Measurements from ENCODE around the gene INPP5D.
"Not testable (repeated sequence)": the region's sequence is repeated elsewhere in the genome, so short reads cannot be mapped to it uniquely, and the experiment has no call there.

INPP5D gene

DNA sequence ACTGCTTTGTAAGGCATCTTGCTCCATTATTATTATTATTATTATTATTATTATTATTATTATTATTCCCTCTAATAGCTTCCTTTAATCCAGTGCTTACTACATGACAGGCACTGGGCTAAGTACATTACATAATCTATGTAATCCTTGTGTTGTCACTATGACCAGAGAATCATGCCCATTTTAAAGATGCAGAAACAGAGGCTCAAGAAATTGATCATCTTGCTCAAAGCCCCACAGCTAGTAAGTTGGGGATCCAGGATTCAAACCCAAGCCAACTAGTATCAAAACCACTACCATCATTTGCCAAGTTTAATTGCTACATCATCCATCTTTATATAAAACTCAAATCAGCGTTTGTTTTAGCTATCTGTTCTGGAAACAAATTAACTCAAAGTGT lies 46.5 kb upstream of the INPP5D start:
- DNase-seq (ENCODE audit: low spot score), result no peak
- in situ Hi-C loops (cut with MboI; ENCODE audit: low sequenced_read_pairs, unreplicated experiment), result no loop called here
- TF ChIP-seq, protein P1, sequence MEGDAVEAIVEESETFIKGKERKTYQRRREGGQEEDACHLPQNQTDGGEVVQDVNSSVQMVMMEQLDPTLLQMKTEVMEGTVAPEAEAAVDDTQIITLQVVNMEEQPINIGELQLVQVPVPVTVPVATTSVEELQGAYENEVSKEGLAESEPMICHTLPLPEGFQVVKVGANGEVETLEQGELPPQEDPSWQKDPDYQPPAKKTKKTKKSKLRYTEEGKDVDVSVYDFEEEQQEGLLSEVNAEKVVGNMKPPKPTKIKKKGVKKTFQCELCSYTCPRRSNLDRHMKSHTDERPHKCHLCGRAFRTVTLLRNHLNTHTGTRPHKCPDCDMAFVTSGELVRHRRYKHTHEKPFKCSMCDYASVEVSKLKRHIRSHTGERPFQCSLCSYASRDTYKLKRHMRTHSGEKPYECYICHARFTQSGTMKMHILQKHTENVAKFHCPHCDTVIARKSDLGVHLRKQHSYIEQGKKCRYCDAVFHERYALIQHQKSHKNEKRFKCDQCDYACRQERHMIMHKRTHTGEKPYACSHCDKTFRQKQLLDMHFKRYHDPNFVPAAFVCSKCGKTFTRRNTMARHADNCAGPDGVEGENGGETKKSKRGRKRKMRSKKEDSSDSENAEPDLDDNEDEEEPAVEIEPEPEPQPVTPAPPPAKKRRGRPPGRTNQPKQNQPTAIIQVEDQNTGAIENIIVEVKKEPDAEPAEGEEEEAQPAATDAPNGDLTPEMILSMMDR (IDR thresholded peaks at IDR 0.05; ENCODE audit: borderline replicate concordance, control extremely low read depth, extremely low read depth, insufficient read depth, missing control alignments), result no peak

DNA sequence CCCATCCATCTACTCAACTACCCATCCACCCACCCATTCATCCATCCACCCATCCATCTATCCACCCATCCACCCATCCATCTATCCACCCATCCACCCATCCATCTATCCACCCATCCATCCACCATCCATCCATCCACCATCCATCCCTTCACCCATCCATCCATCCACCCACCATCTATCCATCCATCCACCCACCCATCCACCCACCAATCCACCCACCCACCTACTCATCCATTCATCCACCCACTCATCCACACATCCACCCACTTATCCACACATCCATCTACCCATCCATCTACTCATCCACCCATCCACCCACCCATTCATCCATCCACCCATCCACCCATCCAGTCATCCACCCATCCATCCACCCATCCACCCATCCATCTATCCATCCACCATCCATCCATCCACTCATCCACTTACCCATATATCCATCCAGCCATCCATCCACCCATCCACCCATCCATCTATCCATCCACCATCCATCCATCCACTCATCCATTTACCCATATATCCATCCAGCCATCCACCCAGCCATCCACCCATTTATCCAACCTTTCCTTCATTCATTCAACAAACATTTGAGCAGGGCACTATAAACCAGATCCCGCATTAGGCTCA lies 45.0 kb upstream of the INPP5D start:
- TF ChIP-seq, protein P1 (IDR thresholded peaks at IDR 0.05; ENCODE audit: borderline replicate concordance, control extremely low read depth, extremely low read depth, insufficient read depth, missing control alignments), result no peak
- in situ Hi-C loops (cut with MboI; ENCODE audit: low sequenced_read_pairs, unreplicated experiment), result no loop called here
- no peak for DNase-seq (ENCODE audit: low spot score)

DNA sequence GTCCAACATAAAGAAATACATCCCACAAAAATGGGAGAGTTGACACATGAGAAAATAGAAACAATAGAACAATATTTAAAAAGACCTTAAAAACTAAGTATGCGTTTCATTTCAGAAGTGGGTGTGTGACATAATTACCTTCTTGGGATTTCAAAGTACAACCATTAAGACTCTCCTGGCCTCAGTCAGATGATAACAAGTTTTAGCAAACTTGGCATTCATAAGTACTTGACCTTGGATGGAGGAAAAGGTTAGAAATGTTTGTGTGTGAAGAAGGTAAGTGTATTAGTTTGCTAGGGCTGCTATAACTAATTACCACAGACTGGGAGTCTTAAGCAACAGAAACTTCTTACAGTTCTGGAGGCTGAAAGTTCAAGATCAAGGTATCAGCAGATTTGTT lies 42.2 kb upstream of the INPP5D start:
- no peak for DNase-seq (ENCODE audit: low spot score)
- in situ Hi-C loops (cut with MboI; ENCODE audit: low sequenced_read_pairs, unreplicated experiment), result no loop called here
- TF ChIP-seq, protein P1 (IDR thresholded peaks at IDR 0.05; ENCODE audit: borderline replicate concordance, control extremely low read depth, extremely low read depth, insufficient read depth, missing control alignments), result no peak

DNA sequence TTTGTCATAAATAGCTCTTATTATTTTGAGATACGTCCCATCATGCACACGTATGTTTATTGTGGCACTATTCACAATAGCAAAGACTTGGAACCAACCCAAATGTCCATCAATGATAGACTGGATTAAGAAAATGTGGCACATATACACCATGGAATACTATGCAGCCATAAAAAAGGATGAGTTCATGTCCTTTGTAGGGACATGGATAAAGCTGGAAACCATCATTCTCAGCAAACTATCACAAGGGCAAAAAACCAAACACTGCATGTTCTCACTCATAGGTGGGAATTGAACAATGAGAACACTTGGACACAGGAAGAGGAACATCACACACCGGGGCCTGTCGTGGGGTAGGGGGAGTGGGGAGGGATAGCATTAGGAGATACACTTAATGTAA lies 40.5 kb upstream of the INPP5D start:
- in situ Hi-C loops (cut with MboI; ENCODE audit: low sequenced_read_pairs, unreplicated experiment); DNase-seq (ENCODE audit: low spot score): not testable (repeated sequence)

DNA sequence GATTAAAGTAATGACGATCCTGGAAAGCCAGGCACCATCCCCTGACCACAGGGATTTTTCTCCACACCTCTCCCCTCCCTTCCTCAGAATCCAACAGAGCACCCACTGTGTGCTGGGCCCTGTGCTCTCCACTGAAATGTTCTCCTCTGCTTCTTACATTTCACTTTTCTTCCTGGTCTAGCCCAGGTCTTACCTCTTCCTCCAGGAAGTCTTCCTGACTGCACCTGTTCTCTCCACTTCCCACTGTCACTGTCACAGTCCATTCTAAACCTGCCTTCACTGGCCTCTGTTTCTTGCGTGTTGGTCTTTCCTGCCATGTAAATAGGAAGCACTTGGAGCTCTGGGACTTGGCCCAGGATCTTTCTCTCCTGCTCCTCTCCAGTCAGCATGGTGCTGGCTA lies 39.7 kb upstream of the INPP5D start:
- in situ Hi-C loops (cut with MboI; ENCODE audit: low sequenced_read_pairs, unreplicated experiment), result no loop called here
- TF ChIP-seq, protein P1 (IDR thresholded peaks at IDR 0.05; ENCODE audit: borderline replicate concordance, control extremely low read depth, extremely low read depth, insufficient read depth, missing control alignments), result no peak
- no peak for DNase-seq (ENCODE audit: low spot score)

DNA sequence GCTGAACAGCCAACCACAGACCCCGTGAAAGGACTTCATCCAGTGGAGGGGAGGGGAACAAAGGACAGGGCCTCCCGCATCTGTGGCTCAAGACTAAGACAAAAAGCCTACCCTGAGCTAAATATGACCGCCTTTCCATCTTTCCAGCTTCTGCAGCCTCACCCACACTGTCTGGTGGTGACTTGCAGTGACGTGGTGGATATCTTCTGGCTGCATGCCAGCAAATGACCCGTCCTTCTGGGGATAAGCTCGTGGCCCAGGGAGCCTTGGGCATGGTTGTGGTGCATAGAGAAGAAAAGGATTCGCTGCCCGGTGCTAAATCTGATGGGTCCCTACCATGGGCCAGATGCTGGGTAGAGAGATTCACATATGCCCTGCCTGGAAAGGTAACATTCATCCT lies 38.4 kb upstream of the INPP5D start:
- no peak for DNase-seq (ENCODE audit: low spot score)
- in situ Hi-C loops (cut with MboI; ENCODE audit: low sequenced_read_pairs, unreplicated experiment), result no loop called here
- TF ChIP-seq, protein P1 (IDR thresholded peaks at IDR 0.05; ENCODE audit: borderline replicate concordance, control extremely low read depth, extremely low read depth, insufficient read depth, missing control alignments), result no peak

DNA sequence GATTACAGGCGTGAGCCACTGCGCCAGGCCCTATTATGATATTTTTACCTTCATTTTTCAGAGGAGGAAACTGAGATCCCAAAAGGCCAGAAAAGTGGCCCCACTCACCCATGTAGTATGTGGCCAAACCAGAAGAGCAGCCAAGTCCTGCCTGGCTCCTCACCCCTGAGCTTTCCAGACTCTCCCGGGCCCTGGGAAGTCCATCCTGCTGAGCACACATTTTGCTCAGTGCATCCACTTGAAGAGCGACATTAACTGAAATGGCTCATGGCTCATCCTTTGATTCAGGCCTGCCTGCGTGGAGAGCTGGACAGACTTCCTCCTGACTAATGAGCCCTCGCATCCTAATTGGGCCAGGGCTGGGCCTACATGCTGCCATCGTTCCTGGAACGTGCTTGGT lies 37.6 kb upstream of the INPP5D start:
- in situ Hi-C loops (cut with MboI; ENCODE audit: low sequenced_read_pairs, unreplicated experiment), result no loop called here
- DNase-seq (ENCODE audit: low spot score), result no peak
- TF ChIP-seq, protein P1 (IDR thresholded peaks at IDR 0.05; ENCODE audit: borderline replicate concordance, control extremely low read depth, extremely low read depth, insufficient read depth, missing control alignments), result no peak

Measured in GM13976 (cell line).